SH-SY5Y (cell line): ENCODE measurements around the gene GSDME.

Source experiments
- GATA2 ChIP-seq: IDR thresholded peaks from 2 replicates; pipeline ENCODE4 v1.6.1; 2011; ENCODE audit warnings: mild to moderate bottlenecking, low read depth, low read length
- GATA3 ChIP-seq: IDR thresholded peaks from 2 replicates; pipeline ENCODE4 v1.6.1; 2011; ENCODE audit warnings: low read depth, mild to moderate bottlenecking, low read length, moderate library complexity

- TF ChIP-seq GATA3 (no peak), GATA2 (no peak)
Measured at GRCh38 chr7:24728121-24728500, 29.2 kb downstream of the GSDME start.
